GM19035 (cell line): ENCODE measurements around the gene CA12.

Source experiments
- ATAC-seq: cut with Tn5 transposase; IDR thresholded peaks from one replicate; pipeline ENCODE4 v1.9.1; 2021; ENCODE audit not compliant: unreplicated experiment

CA12 gene

GRCh38 chr15:63312286-63312685 is 69.4 kb downstream of the CA12 start:
- ATAC-seq = no peak

- ATAC-seq = no peak
Observed at GRCh38 chr15:63310646-63311045, 71.0 kb downstream of the CA12 start.

DNA sequence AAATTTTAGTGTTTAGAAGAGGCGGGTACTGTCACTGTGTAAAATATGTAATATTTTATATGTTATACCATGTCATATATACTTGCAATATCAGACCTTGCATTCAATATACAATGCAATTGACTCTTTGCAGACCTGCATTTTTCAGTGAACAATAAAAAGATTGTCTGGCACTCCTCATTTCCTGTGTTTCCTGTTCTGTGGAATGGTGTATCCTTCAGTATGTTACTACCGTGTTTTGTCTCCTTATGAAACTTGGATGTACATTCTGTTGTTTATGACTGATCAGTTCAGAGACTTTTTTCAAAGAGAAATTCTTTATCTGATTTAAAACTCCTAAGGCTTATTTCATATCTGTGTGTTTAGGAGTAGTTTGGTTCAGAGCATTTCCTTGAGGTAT is 72.7 kb downstream of the CA12 start:
- ATAC-seq = no peak

DNA sequence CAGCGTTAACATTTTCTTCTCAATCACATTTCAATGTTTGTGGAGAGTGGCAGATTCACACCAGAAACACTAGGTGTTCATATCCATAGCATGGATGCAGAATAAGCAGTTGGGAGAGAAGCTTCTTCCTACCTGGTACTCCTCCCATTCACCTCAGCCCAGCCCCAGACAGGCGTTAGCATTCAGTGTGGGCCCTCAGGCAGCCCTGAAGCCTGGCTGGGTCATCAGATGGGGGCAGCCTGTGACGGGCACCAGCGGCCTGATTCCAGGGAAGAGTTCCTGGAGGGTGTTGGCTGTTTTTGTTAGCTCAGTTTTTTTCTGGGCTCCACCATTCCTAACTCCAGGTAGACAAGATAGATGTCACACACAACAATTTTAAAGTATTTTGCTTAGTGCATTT is 73.2 kb downstream of the CA12 start:
- ATAC-seq = no peak

DNA sequence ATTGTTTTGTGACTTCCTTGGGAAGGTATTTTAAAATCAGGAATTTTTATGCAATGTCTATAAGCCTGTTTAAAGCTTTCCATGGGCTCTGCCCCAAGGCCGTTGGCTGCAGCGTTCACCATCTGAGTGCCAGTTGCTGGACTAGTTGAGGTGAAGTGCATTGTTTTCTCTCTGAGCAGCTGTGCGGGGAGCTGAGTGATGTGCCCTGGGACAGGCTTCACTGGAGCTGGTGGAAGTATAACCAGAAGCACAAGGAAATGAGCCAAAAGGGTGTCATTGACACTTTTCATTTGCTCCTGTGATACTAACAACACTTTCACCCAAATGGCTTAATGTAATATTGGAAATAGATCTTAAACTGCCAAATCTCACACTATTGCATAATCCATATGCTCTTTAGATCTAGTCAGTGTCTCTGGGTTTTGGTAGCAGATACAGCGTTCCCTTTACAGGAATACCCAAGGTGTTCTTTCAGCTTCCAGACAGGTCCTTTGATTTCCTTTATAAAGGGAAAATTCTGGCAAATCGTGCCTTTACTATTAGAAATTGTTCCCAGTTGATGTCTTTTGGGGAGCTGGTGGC is 75.1 kb downstream of the CA12 start:
- no peak for ATAC-seq

DNA sequence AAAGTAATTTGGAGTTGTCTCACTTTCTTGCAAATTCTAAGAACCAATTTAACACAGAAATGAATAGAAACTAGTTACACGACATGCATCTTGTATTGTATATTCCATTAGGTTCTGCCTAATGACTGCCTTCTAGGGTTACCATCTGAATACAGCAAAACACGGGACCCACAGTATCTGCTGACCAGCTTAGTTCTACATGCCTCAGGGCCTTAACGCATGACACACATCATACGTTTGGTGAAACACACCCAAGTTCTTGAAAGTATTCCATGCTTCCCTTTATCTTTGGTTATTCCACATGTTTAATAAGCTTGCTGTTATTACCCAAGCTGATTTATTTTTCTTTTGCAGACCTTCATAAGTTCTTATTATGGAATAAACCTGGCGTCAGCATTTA is 76.4 kb downstream of the CA12 start:
- no peak for ATAC-seq

DNA sequence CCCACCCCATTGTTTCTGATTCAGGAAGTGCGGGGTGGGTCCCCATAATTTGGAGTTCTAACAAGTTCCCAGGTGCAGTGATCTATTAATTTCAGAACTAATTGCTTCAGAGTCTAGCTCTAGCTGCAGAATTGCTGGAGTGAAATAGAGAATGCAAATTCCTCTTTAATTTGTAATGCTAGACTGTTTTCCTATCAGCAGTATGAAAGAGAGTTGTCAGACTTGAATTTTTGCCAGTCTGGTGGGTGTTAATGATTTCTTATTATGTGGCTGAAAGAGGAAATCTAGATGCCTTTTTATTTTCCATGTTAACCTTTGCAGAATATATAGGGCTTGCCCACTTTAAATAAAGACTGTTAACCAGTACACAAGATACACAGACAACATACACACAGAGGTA is 80.6 kb downstream of the CA12 start:
- ATAC-seq = no peak

- ATAC-seq = no peak
Observed at GRCh38 chr15:63299943-63300575, 81.6 kb downstream of the CA12 start.

DNA sequence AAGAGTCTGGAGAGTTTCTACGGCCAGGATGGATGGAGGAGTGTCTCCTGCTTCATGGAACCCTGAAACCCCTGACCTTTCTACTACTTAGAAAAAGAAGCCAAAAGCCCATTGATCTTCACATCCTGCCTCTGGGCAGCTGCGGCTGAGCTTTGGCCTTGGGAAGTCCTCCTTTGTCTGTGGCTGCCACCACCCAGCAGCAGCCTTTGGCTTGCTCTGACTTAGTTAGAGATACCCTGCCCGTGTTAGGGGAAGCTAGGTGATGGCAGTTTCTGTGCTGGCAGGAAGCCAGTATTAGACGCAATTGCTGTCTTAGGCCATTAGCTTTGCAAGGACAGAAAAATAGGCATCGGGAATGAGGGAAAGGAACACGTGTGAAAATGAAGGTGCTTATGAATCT is 85.5 kb downstream of the CA12 start:
- ATAC-seq = no peak

- ATAC-seq = no peak
Observed at GRCh38 chr15:63295341-63295740, 86.3 kb downstream of the CA12 start.

DNA sequence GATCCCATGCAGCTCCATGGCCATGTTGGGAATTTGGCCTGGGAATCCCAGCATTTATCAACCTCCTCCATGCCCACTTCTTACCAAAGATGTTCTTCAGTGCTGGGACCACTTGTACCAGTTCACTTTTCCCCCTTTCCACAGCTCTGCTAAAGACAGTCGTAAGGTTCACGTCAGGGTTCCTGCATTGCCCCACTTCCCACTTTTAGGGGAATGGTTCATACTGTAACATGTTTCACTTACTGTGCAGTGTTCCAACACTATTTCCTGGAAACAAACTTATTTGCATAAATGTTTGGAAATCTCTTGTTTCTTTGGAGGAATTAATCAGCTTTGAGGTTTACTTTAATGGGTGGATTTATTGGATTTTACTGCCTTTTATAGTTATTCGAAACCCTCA is 87.3 kb downstream of the CA12 start:
- no peak for ATAC-seq

DNA sequence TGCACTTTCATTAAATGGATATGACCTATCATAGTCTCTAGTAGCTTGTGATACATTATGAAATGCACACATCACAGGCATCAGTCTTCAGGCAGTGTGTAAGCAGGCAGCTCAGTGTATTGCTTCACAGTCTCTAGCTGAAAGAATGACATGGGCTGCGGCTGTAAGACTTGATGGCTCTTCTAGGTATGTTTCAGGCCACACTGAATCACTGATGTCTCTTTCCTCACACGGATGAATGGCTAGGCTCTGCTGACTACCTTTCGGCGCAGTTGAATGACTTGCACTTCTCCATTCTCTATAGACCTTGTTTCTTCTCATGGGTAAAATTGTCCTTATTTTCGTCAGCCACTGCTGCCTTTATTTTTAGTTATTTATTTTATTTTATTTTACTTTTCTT is 88.9 kb downstream of the CA12 start:
- ATAC-seq = no peak

DNA sequence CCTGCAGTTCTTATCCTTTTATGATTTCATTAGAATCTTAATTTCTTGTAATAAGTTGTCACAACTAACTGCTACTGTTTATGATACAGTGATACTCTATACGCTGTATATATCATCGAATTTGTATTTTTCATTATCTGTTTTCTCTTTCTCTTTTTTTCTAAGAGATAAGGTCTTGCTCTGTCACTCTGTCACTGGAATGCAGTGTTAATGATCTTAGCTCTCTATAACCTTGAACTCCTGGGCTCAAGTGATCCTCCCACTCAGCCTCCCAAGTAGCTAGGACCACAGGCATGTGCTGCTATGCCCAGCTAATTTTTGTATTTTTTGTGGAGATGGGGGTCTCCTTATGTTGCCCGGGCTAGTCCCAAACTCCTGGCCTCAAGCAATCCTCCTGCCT is 89.4 kb downstream of the CA12 start:
- no peak for ATAC-seq

- ATAC-seq = no peak
Observed at GRCh38 chr15:63291507-63291906, 90.1 kb downstream of the CA12 start.

DNA sequence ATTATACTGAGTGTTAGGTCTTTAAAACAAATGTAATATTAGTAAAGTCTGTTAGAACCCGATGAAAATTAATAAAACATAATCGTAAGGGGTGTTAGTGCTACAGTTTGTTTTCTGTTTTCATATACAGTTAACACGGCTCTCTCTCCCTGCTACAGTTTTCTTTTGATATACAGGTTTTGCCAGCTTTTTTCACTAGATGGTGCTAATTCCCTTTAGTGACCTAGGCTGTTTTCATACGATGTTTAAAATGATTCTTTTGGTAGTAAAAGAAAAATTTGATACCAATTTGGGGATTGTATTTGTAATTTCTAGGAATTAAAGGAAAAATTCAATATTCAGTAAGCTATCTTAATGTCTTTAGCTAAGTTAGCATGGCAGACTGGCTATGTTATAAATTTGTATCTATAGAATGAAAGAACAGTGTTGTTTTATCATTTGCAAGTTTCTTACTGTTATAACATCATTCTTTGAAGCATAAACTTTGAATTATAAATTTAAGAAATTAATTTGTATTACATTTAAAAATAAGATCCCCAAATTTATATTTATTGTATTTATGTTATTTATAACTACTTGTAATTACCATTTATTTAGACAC is 92.8 kb downstream of the CA12 start:
- no peak for ATAC-seq

DNA sequence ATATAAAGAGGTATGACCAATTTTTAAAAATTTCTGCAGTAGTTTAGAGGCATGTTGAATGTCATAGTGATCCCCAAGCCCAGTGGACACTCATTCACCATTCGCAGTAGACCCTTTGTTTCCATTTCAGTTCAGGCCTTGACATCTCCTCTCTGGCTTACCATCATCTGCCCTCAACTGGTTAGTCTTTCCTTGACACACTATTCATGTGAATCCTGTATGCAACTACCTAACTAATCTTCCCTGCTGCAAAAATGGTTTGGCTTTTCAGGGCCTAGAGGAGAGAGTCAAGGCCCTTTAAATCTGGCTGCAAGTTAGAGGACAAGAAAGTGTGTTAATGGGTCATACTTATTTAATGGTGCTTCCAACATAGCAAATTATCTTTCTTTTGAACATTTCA is 93.3 kb downstream of the CA12 start:
- ATAC-seq = no peak

GRCh38 chr15:63287109-63287508 is 94.5 kb downstream of the CA12 start:
- ATAC-seq = no peak

DNA sequence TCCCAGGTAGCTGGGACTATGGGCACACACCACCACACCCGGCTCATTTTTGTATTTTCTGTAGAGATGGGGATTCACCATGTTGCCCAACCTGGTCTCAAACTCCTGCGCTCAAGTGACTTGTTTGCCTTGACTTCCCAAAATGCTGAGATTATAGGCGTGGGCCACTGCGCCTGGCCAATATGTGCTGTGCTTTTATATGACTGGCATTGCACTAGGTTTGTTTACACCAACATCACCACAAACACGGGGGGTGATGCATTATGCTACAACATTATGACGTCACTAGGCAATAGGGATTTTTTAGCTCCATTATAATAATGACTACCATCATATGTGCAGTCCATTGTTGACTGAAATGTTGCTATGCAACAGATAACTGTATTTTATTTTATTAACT is 97.3 kb downstream of the CA12 start:
- no peak for ATAC-seq

DNA sequence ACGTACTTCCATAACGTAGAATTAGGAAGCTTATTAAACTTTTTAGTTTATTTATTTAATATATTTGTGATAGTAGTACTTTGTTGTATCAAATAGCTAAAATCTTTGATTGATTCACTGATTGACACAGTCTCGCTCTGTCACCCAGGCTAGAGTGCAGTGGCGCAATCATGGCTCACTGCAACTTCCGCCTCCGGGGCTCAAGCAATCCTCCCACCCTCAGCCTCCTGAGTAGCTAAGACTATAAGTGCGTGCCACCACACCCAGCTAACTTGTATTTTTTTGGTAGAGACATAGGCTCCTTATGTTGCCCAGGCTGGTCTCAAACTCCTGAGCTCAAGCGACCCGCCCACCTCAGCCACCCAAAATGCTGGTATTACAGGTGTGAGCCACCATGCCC is 98.5 kb downstream of the CA12 start:
- no peak for ATAC-seq

GRCh38 chr15:63277893-63278456 is 103.7 kb downstream of the CA12 start:
- ATAC-seq = no peak

- peak; percentile 81 for ATAC-seq
Observed at GRCh38 chr15:63277038-63277892, 104.4 kb downstream of the CA12 start, which contains the start of gene APH1B. APH1B (plus strand) TSS chr15:63277605; CDS start chr15:63277624, 19 bp downstream.
